Neural progenitor cell (in vitro differentiated cells): Measurements from ENCODE around the gene SIL1.

Source experiments
- EZH2 ChIP-seq: fragments of 200-600 bp; sonication (generic); IDR thresholded peaks from 2 replicates; pipeline ENCODE4 v1.6.1; 2017; ENCODE audit warnings: antibody characterized with exemption, mild to moderate bottlenecking, moderate library complexity
- EZH2phosphoT487 ChIP-seq: fragments of 200-600 bp; sonication (generic); IDR thresholded peaks from 2 replicates; pipeline ENCODE4 v1.6.1; 2017; ENCODE audit warnings: antibody characterized with exemption
- TF ChIP-seq, protein P1 (sequence below): fragments of 200-600 bp; sonication (generic); IDR thresholded peaks from 2 replicates; pipeline ENCODE4 v1.5.1; 2017; ENCODE audit warnings: antibody characterized with exemption, mild to moderate bottlenecking

DNA sequence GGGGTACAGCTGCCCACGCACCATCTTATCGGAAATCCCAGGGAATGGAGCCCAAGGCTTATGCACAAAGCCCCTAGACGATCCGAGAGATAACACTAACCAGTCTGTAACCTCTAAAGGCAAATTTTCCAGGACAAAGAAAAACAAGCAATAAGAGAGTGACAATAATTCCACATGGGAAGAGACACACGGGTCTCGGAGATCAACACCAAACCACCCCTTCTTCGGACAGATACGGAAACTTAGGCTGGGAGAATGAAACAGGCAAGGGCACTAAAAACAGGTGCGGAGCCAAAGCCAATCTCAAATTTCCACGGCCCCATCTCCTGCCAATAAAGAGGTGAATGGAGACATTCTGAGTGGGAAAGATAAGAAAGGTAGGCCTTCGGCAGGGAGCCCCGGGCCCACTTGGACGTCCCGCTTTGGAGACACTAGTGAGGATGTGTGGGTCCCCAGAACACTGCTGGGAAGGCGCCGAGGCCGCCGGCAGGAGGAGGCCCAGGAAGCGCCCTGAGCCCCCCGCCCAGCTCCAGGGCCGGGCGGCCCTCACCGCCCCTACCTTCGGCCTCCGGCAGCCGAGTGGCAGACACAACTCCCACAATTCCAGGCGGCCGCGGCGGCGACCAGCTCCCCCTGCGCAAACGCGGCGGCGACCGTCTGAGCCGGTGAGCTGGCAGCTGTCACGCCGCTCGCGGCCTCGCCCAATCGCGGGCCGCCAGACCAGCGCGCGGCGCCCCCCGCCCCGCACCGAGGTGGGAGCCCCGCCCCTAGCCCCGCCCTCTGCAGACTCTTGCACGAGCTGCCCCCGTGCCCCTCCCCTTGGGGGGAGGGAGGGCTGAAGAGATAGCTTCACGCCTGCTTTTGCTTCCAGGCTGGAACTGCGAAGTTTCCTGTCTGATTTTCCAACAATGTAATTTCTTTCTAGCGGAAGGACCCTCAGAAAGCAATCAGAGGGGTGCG is at the start of gene SIL1:
- TF ChIP-seq, protein P1, sequence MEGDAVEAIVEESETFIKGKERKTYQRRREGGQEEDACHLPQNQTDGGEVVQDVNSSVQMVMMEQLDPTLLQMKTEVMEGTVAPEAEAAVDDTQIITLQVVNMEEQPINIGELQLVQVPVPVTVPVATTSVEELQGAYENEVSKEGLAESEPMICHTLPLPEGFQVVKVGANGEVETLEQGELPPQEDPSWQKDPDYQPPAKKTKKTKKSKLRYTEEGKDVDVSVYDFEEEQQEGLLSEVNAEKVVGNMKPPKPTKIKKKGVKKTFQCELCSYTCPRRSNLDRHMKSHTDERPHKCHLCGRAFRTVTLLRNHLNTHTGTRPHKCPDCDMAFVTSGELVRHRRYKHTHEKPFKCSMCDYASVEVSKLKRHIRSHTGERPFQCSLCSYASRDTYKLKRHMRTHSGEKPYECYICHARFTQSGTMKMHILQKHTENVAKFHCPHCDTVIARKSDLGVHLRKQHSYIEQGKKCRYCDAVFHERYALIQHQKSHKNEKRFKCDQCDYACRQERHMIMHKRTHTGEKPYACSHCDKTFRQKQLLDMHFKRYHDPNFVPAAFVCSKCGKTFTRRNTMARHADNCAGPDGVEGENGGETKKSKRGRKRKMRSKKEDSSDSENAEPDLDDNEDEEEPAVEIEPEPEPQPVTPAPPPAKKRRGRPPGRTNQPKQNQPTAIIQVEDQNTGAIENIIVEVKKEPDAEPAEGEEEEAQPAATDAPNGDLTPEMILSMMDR = no peak
- TF ChIP-seq EZH2 (no peak), EZH2phosphoT487 (no peak)
